Retinal pigment epithelial cell (primary cell): ENCODE data around the gene HP1BP3.
"Not testable (repeated sequence)": the region's sequence is repeated elsewhere in the genome, so short reads cannot be mapped to it uniquely, and the experiment has no call there.

Experiments
- DNase-seq: peaks from one replicate; pipeline ENCODE4 v3.0.0-alpha.2; 2010; ENCODE audit warnings: low read depth
- H3K4me3 ChIP-seq: 2 replicates; pipeline ENCODE4 v1.5.1; 2011; ENCODE audit warnings: mild to moderate bottlenecking, low read length, control low read depth, moderate library complexity
- TF ChIP-seq, protein P1 (sequence below): conservative IDR thresholded peaks from 2 replicates; pipeline ENCODE4 v1.5.1; 2011; ENCODE audit warnings: low read depth, low read length, control low read depth, inconsistent platforms

The HP1BP3 gene

DNA sequence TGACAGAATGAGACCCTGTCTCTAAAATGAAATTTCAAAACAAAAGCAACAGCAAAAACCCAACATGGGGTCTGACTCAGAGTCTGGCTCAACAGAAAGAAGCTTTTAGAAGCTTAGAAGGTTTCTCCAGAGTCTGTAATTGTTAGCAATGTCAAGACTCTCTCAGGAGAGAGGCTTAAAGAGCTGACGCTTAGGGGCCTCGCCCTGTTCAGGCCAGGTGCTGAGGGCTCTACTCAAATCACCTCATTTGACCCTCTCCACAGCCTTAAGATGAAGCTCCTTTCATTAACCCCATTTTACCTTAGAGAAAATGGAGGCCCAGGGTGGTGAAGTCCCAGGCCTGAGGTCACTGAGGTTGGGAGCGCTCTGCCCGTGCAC is 64.0 kb downstream of the HP1BP3 start:
- TF ChIP-seq, protein P1, sequence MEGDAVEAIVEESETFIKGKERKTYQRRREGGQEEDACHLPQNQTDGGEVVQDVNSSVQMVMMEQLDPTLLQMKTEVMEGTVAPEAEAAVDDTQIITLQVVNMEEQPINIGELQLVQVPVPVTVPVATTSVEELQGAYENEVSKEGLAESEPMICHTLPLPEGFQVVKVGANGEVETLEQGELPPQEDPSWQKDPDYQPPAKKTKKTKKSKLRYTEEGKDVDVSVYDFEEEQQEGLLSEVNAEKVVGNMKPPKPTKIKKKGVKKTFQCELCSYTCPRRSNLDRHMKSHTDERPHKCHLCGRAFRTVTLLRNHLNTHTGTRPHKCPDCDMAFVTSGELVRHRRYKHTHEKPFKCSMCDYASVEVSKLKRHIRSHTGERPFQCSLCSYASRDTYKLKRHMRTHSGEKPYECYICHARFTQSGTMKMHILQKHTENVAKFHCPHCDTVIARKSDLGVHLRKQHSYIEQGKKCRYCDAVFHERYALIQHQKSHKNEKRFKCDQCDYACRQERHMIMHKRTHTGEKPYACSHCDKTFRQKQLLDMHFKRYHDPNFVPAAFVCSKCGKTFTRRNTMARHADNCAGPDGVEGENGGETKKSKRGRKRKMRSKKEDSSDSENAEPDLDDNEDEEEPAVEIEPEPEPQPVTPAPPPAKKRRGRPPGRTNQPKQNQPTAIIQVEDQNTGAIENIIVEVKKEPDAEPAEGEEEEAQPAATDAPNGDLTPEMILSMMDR, result no peak
- H3K4me3 ChIP-seq, result no peak overlapping the region
- no peak for DNase-seq

GRCh38 chr1:20721117-20722061 is 65.7 kb downstream of the HP1BP3 start:
- DNase-seq, result no peak
- TF ChIP-seq, protein P1, result no peak
- H3K4me3 ChIP-seq, result no peak overlapping the region

- TF ChIP-seq, protein P1, result no peak
- DNase-seq, result no peak
- no peak overlapping the region for H3K4me3 ChIP-seq
These were observed 66.4 kb downstream of the HP1BP3 start for GRCh38 chr1:20720631-20721091.

DNA sequence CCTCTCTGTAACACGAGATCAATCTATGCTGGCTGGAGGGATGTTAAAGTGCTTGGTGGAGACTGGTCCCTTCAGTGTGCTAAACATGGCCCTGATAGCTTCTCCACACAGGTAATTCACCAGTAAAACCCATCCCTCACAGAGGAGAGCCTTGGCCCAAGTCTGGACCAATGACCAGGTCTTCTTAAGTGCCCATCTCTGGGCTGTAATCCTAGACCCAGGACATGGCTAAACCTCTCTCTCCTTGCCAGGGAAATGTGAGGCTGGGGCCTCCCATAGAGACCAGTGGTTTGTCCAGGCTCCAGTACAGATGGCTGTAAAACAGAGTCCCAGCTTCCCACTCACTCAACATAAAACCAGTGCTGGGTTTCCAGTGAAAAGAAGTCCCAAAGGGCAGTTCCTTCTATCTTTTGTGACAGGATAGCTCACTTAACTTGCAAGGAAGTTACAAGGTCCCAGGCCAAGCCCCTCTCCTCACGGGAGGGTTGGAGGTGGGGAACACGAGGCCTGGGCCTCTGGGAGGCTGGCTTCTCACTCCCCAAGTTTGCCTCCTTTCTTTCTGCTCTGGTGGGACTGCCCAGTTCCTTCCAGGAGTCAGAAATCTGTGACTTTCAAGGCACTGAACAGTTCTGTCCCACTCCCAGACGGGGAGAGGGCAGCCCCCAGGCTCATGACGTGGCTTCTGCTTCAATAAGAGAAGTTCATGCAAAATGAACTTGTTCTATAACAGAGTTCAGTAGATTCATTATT is 67.1 kb downstream of the HP1BP3 start:
- TF ChIP-seq, protein P1, result no peak

GRCh38 chr1:20719261-20719660 is 67.8 kb downstream of the HP1BP3 start:
- H3K4me3 ChIP-seq, result no peak overlapping the region
- DNase-seq, result no peak
- TF ChIP-seq, protein P1, result no peak

More for the DNA sequence above, 67.1 kb downstream of the HP1BP3 start:
- H3K4me3 ChIP-seq, result no peak overlapping the region
- no peak for DNase-seq

DNA sequence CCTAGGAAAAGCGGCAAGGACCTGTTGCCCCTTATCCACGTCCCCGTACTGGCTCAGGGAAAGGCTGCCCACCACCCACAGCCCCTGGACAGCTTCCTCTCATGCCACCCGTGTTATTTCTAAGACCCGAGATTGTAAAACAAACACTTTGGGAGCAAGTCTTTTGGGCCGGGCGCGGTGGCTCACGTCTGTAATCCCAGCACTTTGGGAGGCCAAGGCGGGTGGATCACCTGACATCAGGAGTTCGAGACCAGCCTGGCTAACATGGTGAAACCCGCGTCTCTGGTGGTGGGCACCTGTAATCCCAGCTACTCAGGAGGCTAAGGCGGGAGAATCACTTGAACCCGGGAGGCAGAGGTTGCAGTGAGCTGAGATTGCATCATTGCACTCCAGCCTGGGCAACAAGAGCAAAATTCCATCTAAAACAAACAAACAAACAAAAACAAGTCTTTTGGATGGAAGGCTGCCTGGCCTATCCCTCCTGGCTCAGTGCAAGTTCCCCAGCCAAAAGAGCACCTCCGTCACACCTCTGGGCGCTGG is 68.7 kb downstream of the HP1BP3 start:
- H3K4me3 ChIP-seq, result peak overlapping the region; percentile 37
- DNase-seq, result not testable (repeated sequence)
